Measurements from ENCODE around the gene HERC5. TPM values are rescaled to one million over a fixed set of nuclear protein-coding genes. Genes with fewer than 3 reads are reported as not detected.

The HERC5 gene
- total RNA-seq, 1 experiment from 2014 or later, result 17.2 TPM

DNA sequence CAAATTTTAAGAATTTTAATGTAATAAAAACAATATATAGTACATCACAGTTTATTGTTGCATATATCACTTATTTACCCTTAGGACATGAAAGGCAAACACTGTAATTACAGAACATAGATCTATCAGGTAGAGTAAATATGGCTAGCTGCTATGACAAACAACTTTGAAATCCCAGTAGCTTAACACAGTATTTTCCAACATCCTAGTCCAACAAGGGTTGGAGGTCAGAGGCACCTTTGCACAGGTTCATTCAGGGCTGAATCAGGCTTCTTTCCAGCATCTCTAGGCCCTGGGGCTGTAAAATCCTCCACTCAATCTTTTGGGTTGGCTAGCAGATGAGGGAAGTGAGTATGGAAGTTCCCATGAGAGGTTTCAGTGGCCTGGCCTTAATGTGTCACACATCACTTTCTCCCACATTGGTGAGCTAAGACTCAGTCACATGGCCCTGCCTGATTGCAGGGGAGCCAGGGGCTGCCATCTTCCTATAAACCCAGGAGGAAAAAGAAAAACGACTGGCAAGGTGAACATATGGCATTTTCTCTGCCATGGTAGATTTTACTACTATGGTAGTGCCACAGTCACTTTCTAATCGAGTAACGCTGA, 45.3 kb upstream of the HERC5 start:
- Histone ChIP-seq H3K9me3 (ENCODE audit: control insufficient read depth, low read depth, low read length) (no peaks in the 10 kb centered on the region), H2BK5ac (ENCODE audit: insufficient read length, low read length) (no peak overlapping the region), H3K4me2 (ENCODE audit: insufficient read depth, insufficient read length, low read length) (no peak overlapping the region), H4K20me1 (ENCODE audit: control insufficient read depth, insufficient read depth, insufficient read length) (no peaks in the 10 kb centered on the region), H2BK15ac (ENCODE audit: low read depth, low read length) (no peak overlapping the region), H3K79me1 (ENCODE audit: insufficient read depth, low read depth, low read length, poor library complexity, severe bottlenecking) (no peaks in the 10 kb centered on the region), H2AFZ (ENCODE audit: low read length) (no peak overlapping the region), H3K9ac (ENCODE audit: extremely low read depth, insufficient read length, low read length) (no peak overlapping the region), H4K5ac (ENCODE audit: insufficient read length, low read depth, low read length) (no peak overlapping the region), H2BK20ac (ENCODE audit: low read depth, low read length, poor library complexity, severe bottlenecking) (no peak overlapping the region), H4K8ac (replicated peaks; ENCODE audit: insufficient read length, low read depth, low read length) (no peak overlapping the region), H3K79me2 (ENCODE audit: insufficient read depth, low read length) (no peaks in the 10 kb centered on the region), H3K23ac (ENCODE audit: insufficient read length, low read depth, low read length) (no peak overlapping the region), H3K14ac (ENCODE audit: insufficient read depth, low read length) (no peak overlapping the region), H3K27me3 (ENCODE audit: insufficient read depth, low read length) (no peaks in the 10 kb centered on the region), H3K56ac (ENCODE audit: insufficient read length, low read depth, low read length) (no peak overlapping the region), H2BK120ac (ENCODE audit: low read depth, low read length, poor library complexity, severe bottlenecking) (no peak overlapping the region), H3K27ac (ENCODE audit: insufficient read length, low read depth, low read length) (no peak overlapping the region), H3K4ac (ENCODE audit: low read depth, low read length) (no peak overlapping the region), H3T11ph (ENCODE audit: low read length) (no peak overlapping the region), H2BK12ac (ENCODE audit: insufficient read length, low read depth, low read length) (no peak overlapping the region), H3K23me2 (ENCODE audit: insufficient read length, low read depth, low read length, poor library complexity, severe bottlenecking) (no peaks in the 10 kb centered on the region), H3K4me1 (ENCODE audit: insufficient read depth, low read length) (no peaks in the 10 kb centered on the region), H3K18ac (ENCODE audit: insufficient read length, low read depth, low read length) (no peak overlapping the region), H4K91ac (ENCODE audit: insufficient read length, low read depth, low read length) (no peak overlapping the region), H2AK5ac (ENCODE audit: insufficient read length, low read length) (no peak overlapping the region)
- no peak overlapping the region for H3K4me3 Mint-ChIP-seq
- TF ChIP-seq, protein P1, sequence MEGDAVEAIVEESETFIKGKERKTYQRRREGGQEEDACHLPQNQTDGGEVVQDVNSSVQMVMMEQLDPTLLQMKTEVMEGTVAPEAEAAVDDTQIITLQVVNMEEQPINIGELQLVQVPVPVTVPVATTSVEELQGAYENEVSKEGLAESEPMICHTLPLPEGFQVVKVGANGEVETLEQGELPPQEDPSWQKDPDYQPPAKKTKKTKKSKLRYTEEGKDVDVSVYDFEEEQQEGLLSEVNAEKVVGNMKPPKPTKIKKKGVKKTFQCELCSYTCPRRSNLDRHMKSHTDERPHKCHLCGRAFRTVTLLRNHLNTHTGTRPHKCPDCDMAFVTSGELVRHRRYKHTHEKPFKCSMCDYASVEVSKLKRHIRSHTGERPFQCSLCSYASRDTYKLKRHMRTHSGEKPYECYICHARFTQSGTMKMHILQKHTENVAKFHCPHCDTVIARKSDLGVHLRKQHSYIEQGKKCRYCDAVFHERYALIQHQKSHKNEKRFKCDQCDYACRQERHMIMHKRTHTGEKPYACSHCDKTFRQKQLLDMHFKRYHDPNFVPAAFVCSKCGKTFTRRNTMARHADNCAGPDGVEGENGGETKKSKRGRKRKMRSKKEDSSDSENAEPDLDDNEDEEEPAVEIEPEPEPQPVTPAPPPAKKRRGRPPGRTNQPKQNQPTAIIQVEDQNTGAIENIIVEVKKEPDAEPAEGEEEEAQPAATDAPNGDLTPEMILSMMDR (conservative IDR thresholded peaks at IDR 0.05), result no peak
- H3K4me1 Mint-ChIP-seq, result 0 out of 4 replicates have a peak, but pooled peaks cover 0 to 2% of the 10 kb centered on the region in 2 experiments
- no peaks in the 10 kb centered on the region for H3K27me3 Mint-ChIP-seq (ENCODE audit: low read depth)
- H3K27ac Mint-ChIP-seq, result no peak overlapping the region
- DNase-seq, result no peak
- no peaks in the 10 kb centered on the region for H3K36me3 Mint-ChIP-seq (ENCODE audit: insufficient read depth in 1 of 3, low read depth in 3 of 3)
- no CpG with 5 or more reads among the region's 3 CpGs for WGBS (ENCODE audit: extremely low coverage, insufficient read length, low lambda C conversion rate)
- no peaks in the 10 kb centered on the region; a peak in 1 of 5 replicates for H3K9me3 Mint-ChIP-seq
